Hepatocyte (in vitro differentiated cells): ENCODE results near the gene DIPK1B. TPM values are rescaled to one million over a fixed set of nuclear protein-coding genes. Genes with fewer than 3 reads are reported as not detected.
"Not testable (repeated sequence)": the region's sequence is repeated elsewhere in the genome, so short reads cannot be mapped to it uniquely, and the experiment has no call there.

ENCODE experiments used
- DNase-seq: peaks from one replicate; pipeline ENCODE4 v3.0.0-alpha.2; 2016; ENCODE audit warnings: low spot score
- H2AFZ ChIP-seq: fragments of 200-600 bp; sonication (generic); 2 replicates; pipeline ENCODE4 v1.6.0; 2016; ENCODE audit warnings: antibody characterized with exemption, mild to moderate bottlenecking
- H3K27ac ChIP-seq: fragments of 200-600 bp; sonication (generic); 2 replicates; pipeline ENCODE4 v1.5.1; 2016; ENCODE audit warnings: mild to moderate bottlenecking
- H3K27me3 ChIP-seq: fragments of 200-600 bp; sonication (generic); 2 replicates; pipeline ENCODE4 v1.6.1; 2016
- H3K36me3 ChIP-seq: fragments of 200-600 bp; sonication (generic); replicated peaks from 2 replicates; pipeline ENCODE4 v1.5.1; 2016; ENCODE audit warnings: low read depth; ENCODE audit not compliant: insufficient read depth
- H3K4me1 ChIP-seq: fragments of 200-600 bp; sonication (generic); 2 replicates; pipeline ENCODE4 v1.5.1; 2016; ENCODE audit warnings: mild to moderate bottlenecking, moderate library complexity; ENCODE audit not compliant: insufficient read depth
- H3K4me2 ChIP-seq: fragments of 200-600 bp; sonication (generic); 2 replicates; pipeline ENCODE4 v1.6.0; 2016
- H3K4me3 ChIP-seq: fragments of 200-600 bp; sonication (generic); 2 replicates; pipeline ENCODE4 v1.5.1; 2016; ENCODE audit warnings: mild to moderate bottlenecking
- H3K79me2 ChIP-seq: fragments of 200-600 bp; sonication (generic); 2 replicates; pipeline ENCODE4 v1.6.0; 2017; ENCODE audit warnings: mild to moderate bottlenecking
- H3K9me2 ChIP-seq: fragments of 200-600 bp; sonication (generic); replicated peaks from 2 replicates; pipeline ENCODE4 v1.6.0; 2017; ENCODE audit warnings: mild to moderate bottlenecking; ENCODE audit not compliant: insufficient read depth
- H3K9me3 ChIP-seq: fragments of 200-600 bp; sonication (generic); 2 replicates; pipeline ENCODE4 v1.5.1; 2016; ENCODE audit warnings: low read depth, mild to moderate bottlenecking
- H4K20me1 ChIP-seq: fragments of 200-600 bp; sonication (generic); 2 replicates; pipeline ENCODE4 v1.6.0; 2016; ENCODE audit warnings: mild to moderate bottlenecking; ENCODE audit not compliant: insufficient read depth, poor library complexity, severe bottlenecking
- CTCF ChIP-seq: fragments of 200-600 bp; sonication (generic); IDR thresholded peaks from 2 replicates; pipeline ENCODE4 v1.5.1; 2016; ENCODE audit warnings: antibody characterized with exemption, mild to moderate bottlenecking; ENCODE audit not compliant: poor library complexity
- EZH2 ChIP-seq: fragments of 200-600 bp; sonication (generic); IDR thresholded peaks from 2 replicates; pipeline ENCODE4 v1.6.1; 2016; ENCODE audit warnings: antibody characterized with exemption, mild to moderate bottlenecking, borderline replicate concordance
- EZH2phosphoT487 ChIP-seq: fragments of 200-600 bp; sonication (generic); IDR thresholded peaks from one replicate; pipeline ENCODE4 v1.6.1; 2018; ENCODE audit warnings: antibody characterized with exemption, mild to moderate bottlenecking, low read depth, moderate library complexity; ENCODE audit not compliant: unreplicated experiment, severe bottlenecking
- WGBS: methylation state at CpG from one replicate; pipeline ENCODE4 v1.1.6; 2016; ENCODE audit warnings: low lambda C conversion rate; ENCODE audit errors: missing lambda C conversion rate; 5-methylcytosine and 5-hydroxymethylcytosine counted together
- polyA plus RNA-seq: library from polyadenylated mRNA; unstranded; fragments of >200 nt; fragmentation: Nextera tagmentation; extraction: Ambion mirVana; gene quantifications from 2 replicates; pipeline ENCODE4 v1.2.1, GENCODE V29; 2016
- total RNA-seq: library from RNA; depleted of rRNA; stranded (reverse); fragments of >200 nt; gene quantifications from 2 replicates; pipeline ENCODE4 v1.2.3, GENCODE V29; 2014

The DIPK1B gene
- total and polyA plus RNA-seq, 2 experiments from 2014 or later: 33.3 to 39.4 TPM

GRCh38 chr9:136759436-136760325 is 47.3 kb downstream of the DIPK1B start:
- Histone ChIP-seq H3K4me1 (no peaks in the 10 kb centered on the region), H3K27ac (no peak overlapping the region), H3K4me3 (no peak overlapping the region), H3K36me3 (no peaks in the 10 kb centered on the region), H3K9me3 (no peaks in the 10 kb centered on the region), H4K20me1 (no peaks in the 10 kb centered on the region), H3K27me3 (no peaks in the 10 kb centered on the region), H3K4me2 (no peak overlapping the region), H3K9me2 (no peaks in the 10 kb centered on the region), H3K79me2 (no peaks in the 10 kb centered on the region), H2AFZ (no peak overlapping the region)
- no peak for DNase-seq
- WGBS: 95% methylated on average over 27 of the region's 27 CpGs
- TF ChIP-seq CTCF (no peak), EZH2 (no peak), EZH2phosphoT487 (no peak)

- Histone ChIP-seq H3K9me3 (no peaks in the 10 kb centered on the region), H4K20me1 (no peaks in the 10 kb centered on the region), H3K79me2 (no peaks in the 10 kb centered on the region), H3K4me1 (no peaks in the 10 kb centered on the region), H3K4me2 (no peak overlapping the region), H3K4me3 (no peak overlapping the region), H3K9me2 (no peaks in the 10 kb centered on the region), H3K27me3 (no peaks in the 10 kb centered on the region), H3K27ac (no peak overlapping the region), H3K36me3 (no peaks in the 10 kb centered on the region), H2AFZ (no peak overlapping the region)
- no peak for DNase-seq
- 88% methylated on average over 25 of the region's 25 CpGs for WGBS
- TF ChIP-seq EZH2 (no peak), CTCF (no peak), EZH2phosphoT487 (no peak)
Measured at GRCh38 chr9:136760424-136760823, 48.1 kb downstream of the DIPK1B start.

- not testable (repeated sequence) for H3K4me1 ChIP-seq, H4K20me1 ChIP-seq, H2AFZ ChIP-seq, H3K4me3 ChIP-seq, H3K9me3 ChIP-seq, H3K27ac ChIP-seq, H3K4me2 ChIP-seq, H3K79me2 ChIP-seq, H3K27me3 ChIP-seq, H3K9me2 ChIP-seq, H3K36me3 ChIP-seq
- peak; percentile 84 for DNase-seq
- TF ChIP-seq CTCF: peak; percentile 63
- WGBS: 57% methylated on average over 21 of the region's 22 CpGs
Measured at GRCh38 chr9:136760834-136761544, 48.6 kb downstream of the DIPK1B start.
